Fibroblast of mammary gland (primary cell): ENCODE measurements around the gene MAP7.

Source experiments
- DNase-seq: peaks from one replicate; pipeline ENCODE4 v3.0.0-alpha.2; 2010; ENCODE audit warnings: low read depth
- H3K4me3 ChIP-seq: 2 replicates; pipeline ENCODE4 v1.5.1; 2011; ENCODE audit warnings: low read depth, mild to moderate bottlenecking, low read length, moderate library complexity; ENCODE audit not compliant: control insufficient read depth
- CTCF ChIP-seq: conservative IDR thresholded peaks from 2 replicates; pipeline ENCODE4 v1.5.1; 2011; ENCODE audit warnings: low read depth, low read length, inconsistent platforms; ENCODE audit not compliant: control insufficient read depth, insufficient read depth

MAP7 gene

DNA sequence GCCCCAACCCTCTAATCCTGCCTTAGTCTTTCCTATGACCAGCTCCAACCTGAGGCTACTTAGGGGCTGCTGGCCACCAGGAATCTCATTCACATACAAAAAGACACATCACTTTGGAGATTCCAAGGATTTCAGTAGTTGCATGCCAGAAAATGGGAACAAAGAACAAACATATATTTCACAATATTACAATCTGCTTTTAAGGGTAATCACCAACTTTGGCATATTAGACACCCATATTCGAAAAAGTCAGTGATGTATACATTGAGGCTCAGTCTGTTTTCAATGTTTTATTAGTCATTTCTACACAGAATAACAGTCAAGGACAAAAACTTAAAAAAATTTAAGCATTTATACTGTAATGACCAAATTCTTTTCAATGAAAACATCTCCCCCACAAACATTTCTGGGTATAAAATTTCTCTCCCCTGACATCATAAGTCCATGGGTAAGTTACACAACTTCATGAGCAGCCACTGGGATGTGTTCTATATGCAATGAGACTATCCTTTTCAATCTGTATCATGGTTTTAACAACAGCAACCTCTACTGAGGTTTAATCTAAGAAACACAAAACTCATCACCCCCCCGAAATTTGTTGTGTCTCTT, 103.5 kb downstream of the MAP7 start:
- H3K4me3 ChIP-seq, result no peak overlapping the region
- TF ChIP-seq CTCF, result no peak
- DNase-seq, result peak; percentile 52

- no peak for DNase-seq
- H3K4me3 ChIP-seq, result no peak overlapping the region
- no peak for TF ChIP-seq CTCF
Measured at GRCh38 chr6:136446145-136446544, 104.1 kb downstream of the MAP7 start.

DNA sequence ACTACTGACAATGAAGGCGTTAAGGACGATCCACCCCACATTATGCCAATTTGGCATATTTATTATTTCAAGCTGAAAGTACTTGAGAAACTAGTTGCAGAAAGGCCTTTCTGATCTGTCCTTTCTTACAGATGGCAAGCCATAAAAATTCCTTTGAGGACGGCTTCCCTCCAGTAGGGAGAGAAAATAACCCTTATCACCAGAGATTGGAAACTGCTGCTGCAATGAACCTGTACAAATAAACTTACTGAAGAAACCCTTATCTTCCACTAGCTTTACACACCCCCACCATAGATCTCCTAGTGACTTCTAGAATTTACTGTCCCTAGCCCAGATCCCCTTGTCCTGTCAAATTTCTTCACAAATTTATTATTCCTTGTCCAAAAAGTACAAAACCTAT, 105.2 kb downstream of the MAP7 start:
- TF ChIP-seq CTCF, result no peak
- H3K4me3 ChIP-seq, result no peak overlapping the region
- DNase-seq, result no peak

- no peak overlapping the region for H3K4me3 ChIP-seq
- DNase-seq, result no peak
- TF ChIP-seq CTCF, result no peak
Measured at GRCh38 chr6:136440203-136440602, 110.0 kb downstream of the MAP7 start.

GRCh38 chr6:136439514-136440190, 110.6 kb downstream of the MAP7 start:
- H3K4me3 ChIP-seq, result no peak overlapping the region
- TF ChIP-seq CTCF, result no peak
- no peak for DNase-seq

GRCh38 chr6:136438441-136438840, 111.8 kb downstream of the MAP7 start:
- TF ChIP-seq CTCF, result no peak
- no peak for DNase-seq

GRCh38 chr6:136437246-136437645, 113.0 kb downstream of the MAP7 start:
- no peak overlapping the region for H3K4me3 ChIP-seq
- TF ChIP-seq CTCF, result no peak
- no peak for DNase-seq

More at GRCh38 chr6:136438441-136438840, 111.8 kb downstream of the MAP7 start:
- no peak overlapping the region for H3K4me3 ChIP-seq
